K562 (cell line): ENCODE results near the gene MAP1S. TPM values are rescaled to one million over a fixed set of nuclear protein-coding genes. Genes with fewer than 3 reads are reported as not detected.
A peak's percentile ranks its signal among the peaks of the same experiment; 100 is the strongest.

Experiments
- CBFB ChIP-seq: sonication (generic); formaldehyde crosslinking; IDR thresholded peaks from 2 replicates; pipeline ENCODE4 v1.4.0; 2020; ENCODE audit warnings: mild to moderate bottlenecking, missing genetic modification reagents
- EGR1 ChIP-seq: fragments of 450-650 bp; conservative IDR thresholded peaks from 2 replicates; pipeline ENCODE4 v1.6.1; 2017; ENCODE audit warnings: mild to moderate bottlenecking
- ESRRB ChIP-seq: fragments of 250-450 bp; sonication (Bioruptor Pico); IDR thresholded peaks from 2 replicates; pipeline ENCODE4 v1.5.0; 2020; ENCODE audit warnings: mild to moderate bottlenecking, moderate library complexity, borderline replicate concordance
- HDAC8 ChIP-seq: fragments of 450-650 bp; IDR thresholded peaks from 2 replicates; pipeline ENCODE4 v1.6.1; 2016; ENCODE audit warnings: mild to moderate bottlenecking, missing genetic modification characterization, moderate library complexity, missing compliant biosample characterization
- KDM2B ChIP-seq: fragments of 250-450 bp; sonication (Bioruptor Pico); IDR thresholded peaks from 2 replicates; pipeline ENCODE4 v1.8.0; 2021; ENCODE audit warnings: mild to moderate bottlenecking, moderate library complexity
- MAZ ChIP-seq, 2 experiments: fragments of 450-650 bp in 1 of 2; sonication (generic) in 1 of 2; formaldehyde crosslinking; IDR thresholded peaks in 1 of 2; conservative IDR thresholded peaks in 1 of 2; 2 replicates each; pipeline versions ENCODE4 v1.4.0 to v1.5.0; 2020; ENCODE audit warnings: mild to moderate bottlenecking in 1 of 2, missing genetic modification reagents in 1 of 2
- NCOA4 ChIP-seq: fragments of 450-650 bp; IDR thresholded peaks from 2 replicates; pipeline ENCODE4 v1.6.1; 2018; ENCODE audit warnings: mild to moderate bottlenecking; ENCODE audit not compliant: partially characterized antibody
- RB1 ChIP-seq: fragments of 450-650 bp; IDR thresholded peaks from 2 replicates; pipeline ENCODE4 v1.6.1; 2017; ENCODE audit warnings: low read depth, mild to moderate bottlenecking
- SAP30 ChIP-seq: fragments of 200-600 bp; sonication (generic); IDR thresholded peaks from 2 replicates; pipeline ENCODE4 v1.6.1; 2012; ENCODE audit warnings: borderline replicate concordance, low read depth, mild to moderate bottlenecking, moderate library complexity, low read length, control low read depth, inconsistent platforms; ENCODE audit not compliant: insufficient read depth, poor library complexity, severe bottlenecking
- SMARCA4 ChIP-seq: fragments of 450-650 bp; IDR thresholded peaks from 2 replicates; pipeline ENCODE4 v1.6.1; 2016
- SP1 ChIP-seq: sonication (generic); formaldehyde crosslinking; IDR thresholded peaks from 2 replicates; pipeline ENCODE4 v1.8.1; 2022; ENCODE audit warnings: mild to moderate bottlenecking, missing genetic modification reagents
- TBL1XR1 ChIP-seq, 2 experiments: IDR thresholded peaks; 2 replicates each; pipeline ENCODE4 v1.6.1; 2012; ENCODE audit warnings: improper control_type of control experiment in 2 of 2, low read length in 2 of 2, mild to moderate bottlenecking in 1 of 2
- TEAD1 ChIP-seq, 2 experiments: fragments of 450-650 bp in 1 of 2; sonication (generic) in 1 of 2; formaldehyde crosslinking; IDR thresholded peaks; 2 replicates each; pipeline versions ENCODE4 v1.4.0 to v1.8.0; 2020 to 2022; ENCODE audit warnings: mild to moderate bottlenecking in 2 of 2, missing genetic modification reagents in 1 of 2
- VEZF1 ChIP-seq: fragments of 200-800 bp; sonication (Bioruptor generic); IDR thresholded peaks from 2 replicates; pipeline ENCODE4 v1.6.1; 2017; ENCODE audit warnings: missing genetic modification characterization, missing compliant biosample characterization
- ZBTB1 ChIP-seq: sonication (generic); formaldehyde crosslinking; IDR thresholded peaks from 2 replicates; pipeline ENCODE4 v1.8.1; 2023; ENCODE audit warnings: missing genetic modification reagents, low read depth, mild to moderate bottlenecking, borderline replicate concordance
- ZNF197 ChIP-seq: fragments of 200-800 bp; sonication (Bioruptor generic); IDR thresholded peaks from 2 replicates; pipeline ENCODE4 v1.6.1; 2016; ENCODE audit warnings: low read depth, missing genetic modification characterization, missing compliant biosample characterization
- ZNF395 ChIP-seq: fragments of 200-800 bp; sonication (Bioruptor generic); IDR thresholded peaks from 2 replicates; pipeline ENCODE4 v1.6.1; 2017; ENCODE audit warnings: missing genetic modification characterization, missing compliant biosample characterization
- ZNF561 ChIP-seq: fragments of 450-650 bp; formaldehyde crosslinking; conservative IDR thresholded peaks from 2 replicates; pipeline ENCODE4 v1.4.0; 2020; ENCODE audit warnings: mild to moderate bottlenecking, moderate library complexity
- polyA plus RNA-seq, 8 experiments: library from polyadenylated mRNA; depleted of rRNA in 4 of 8; stranded (reverse) in 5 of 8; unstranded in 3 of 8; fragments of >200 nt; fragmentation: Nextera tagmentation in 2 of 8; fragmentation: Illumina TruSeq in 1 of 8; extraction: Ambion mirVana in 2 of 8; extraction: Trizol in 1 of 8; gene quantifications; 2 replicates each; pipeline versions ENCODE4 v1.2.1 to v1.2.3, GENCODE V29; 2011 to 2014; ENCODE audit warnings: inconsistent platforms in 1 of 8, missing spikeins in 1 of 8
- total RNA-seq, 7 experiments: library from RNA; depleted of rRNA in 6 of 7; stranded (reverse); fragments of >200 nt in 6 of 7; fragmentation: Illumina TruSeq in 2 of 7; extraction: Trizol in 2 of 7; gene quantifications; 2 replicates each; pipeline versions ENCODE4 v1.2.1 to v1.2.3, GENCODE V29; 2011 to 2021; ENCODE audit warnings: low replicate concordance in 1 of 7
- TF ChIP-seq, protein P1 (sequence below): fragments of 250-450 bp; sonication (Bioruptor Pico); IDR thresholded peaks from 2 replicates; pipeline ENCODE4 v1.5.0; 2021; ENCODE audit warnings: mild to moderate bottlenecking, borderline replicate concordance
- TF ChIP-seq, protein P2 (sequence below): sonication (generic); formaldehyde crosslinking; IDR thresholded peaks from 2 replicates; pipeline ENCODE4 v1.4.0; 2020; ENCODE audit warnings: mild to moderate bottlenecking, missing genetic modification reagents

MAP1S gene
- total and polyA plus RNA-seq, 9 of the 15 experiments (the other 6 are each of a cell fraction or from before 2014, with no cell fraction given), result 2.0 to 81.0 (median 9.5) TPM

DNA sequence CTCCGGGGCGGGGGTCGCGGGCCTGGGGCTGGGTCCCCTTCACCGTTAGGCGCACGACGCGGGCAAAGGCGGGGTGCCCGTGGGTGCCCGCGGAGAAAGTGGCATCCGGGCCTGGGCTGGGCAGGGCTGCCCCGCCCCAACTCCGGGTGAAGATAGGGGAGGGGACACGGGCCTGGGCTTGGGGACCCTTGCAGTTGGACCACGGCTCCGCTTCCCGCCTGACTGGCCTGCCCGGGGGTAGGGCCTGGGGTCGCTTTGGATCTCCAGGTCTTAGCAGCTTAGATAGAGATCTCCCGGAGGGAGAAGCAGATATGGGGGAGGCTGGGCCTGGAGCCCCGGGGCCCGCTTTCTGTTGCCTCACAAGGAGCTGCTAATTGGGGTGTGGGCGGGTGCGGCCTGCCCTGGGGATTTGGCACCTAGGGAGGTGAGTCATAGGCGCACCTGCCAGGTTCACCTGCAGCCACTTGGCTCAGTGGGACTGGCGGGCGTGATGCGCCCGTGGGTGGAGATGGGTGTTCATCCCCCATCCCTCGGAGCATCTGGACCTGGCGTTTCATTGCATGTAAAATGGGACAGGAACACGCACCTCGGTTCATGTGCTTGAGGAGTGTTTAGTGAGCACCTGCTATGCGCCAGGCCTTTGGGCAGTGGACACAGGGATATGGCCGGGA lies 585 bp downstream of the MAP1S start (continued):
- TF ChIP-seq VEZF1 (CRISPR knock-in tag) (peak; percentile 53), NCOA4 (no peak), KDM2B (CRISPR knock-in tag) (no peak), TEAD1 (CRISPR knock-in tag; IDR thresholded peaks at IDR 0.05) (no peak), SMARCA4 (0 out of 2 replicates have a peak, but pooled peaks have one; percentile 16), ZNF561 (CRISPR knock-in tag) (no peak), HDAC8 (tag) (no peak), SAP30 (no peak), ZNF395 (CRISPR knock-in tag) (no peak), EGR1 (peak; percentile 38; the same call in 1 of the 2 replicates), ZBTB1 (CRISPR knock-in tag) (no peak), MAZ (CRISPR knock-in tag; conservative IDR thresholded peaks at IDR 0.05 in 1 of 2, IDR thresholded peaks at IDR 0.05 in 1 of 2) (0 out of 4 replicates have a peak, but pooled peaks of 1 of the 2 experiments have one; percentile 21), SP1 (CRISPR knock-in tag) (no peak), ESRRB (CRISPR knock-in tag) (no peak), CBFB (CRISPR knock-in tag) (no peak), TBL1XR1 (IDR thresholded peaks at IDR 0.05; ENCODE audit: low read length in 2 of 2) (no peak), ZNF197 (no peak), RB1 (peak; percentile 17; the same call in 1 of the 2 replicates)
- TF ChIP-seq, protein P1, sequence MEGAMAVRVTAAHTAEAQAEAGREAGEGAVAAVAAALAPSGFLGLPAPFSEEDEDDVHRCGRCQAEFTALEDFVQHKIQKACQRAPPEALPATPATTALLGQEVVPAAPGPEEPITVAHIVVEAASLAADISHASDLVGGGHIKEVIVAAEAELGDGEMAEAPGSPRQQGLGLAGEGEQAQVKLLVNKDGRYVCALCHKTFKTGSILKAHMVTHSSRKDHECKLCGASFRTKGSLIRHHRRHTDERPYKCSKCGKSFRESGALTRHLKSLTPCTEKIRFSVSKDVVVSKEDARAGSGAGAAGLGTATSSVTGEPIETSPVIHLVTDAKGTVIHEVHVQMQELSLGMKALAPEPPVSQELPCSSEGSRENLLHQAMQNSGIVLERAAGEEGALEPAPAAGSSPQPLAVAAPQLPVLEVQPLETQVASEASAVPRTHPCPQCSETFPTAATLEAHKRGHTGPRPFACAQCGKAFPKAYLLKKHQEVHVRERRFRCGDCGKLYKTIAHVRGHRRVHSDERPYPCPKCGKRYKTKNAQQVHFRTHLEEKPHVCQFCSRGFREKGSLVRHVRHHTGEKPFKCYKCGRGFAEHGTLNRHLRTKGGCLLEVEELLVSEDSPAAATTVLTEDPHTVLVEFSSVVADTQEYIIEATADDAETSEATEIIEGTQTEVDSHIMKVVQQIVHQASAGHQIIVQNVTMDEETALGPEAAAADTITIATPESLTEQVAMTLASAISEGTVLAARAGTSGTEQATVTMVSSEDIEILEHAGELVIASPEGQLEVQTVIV (CRISPR knock-in tag), result no peak
- TF ChIP-seq, protein P2, sequence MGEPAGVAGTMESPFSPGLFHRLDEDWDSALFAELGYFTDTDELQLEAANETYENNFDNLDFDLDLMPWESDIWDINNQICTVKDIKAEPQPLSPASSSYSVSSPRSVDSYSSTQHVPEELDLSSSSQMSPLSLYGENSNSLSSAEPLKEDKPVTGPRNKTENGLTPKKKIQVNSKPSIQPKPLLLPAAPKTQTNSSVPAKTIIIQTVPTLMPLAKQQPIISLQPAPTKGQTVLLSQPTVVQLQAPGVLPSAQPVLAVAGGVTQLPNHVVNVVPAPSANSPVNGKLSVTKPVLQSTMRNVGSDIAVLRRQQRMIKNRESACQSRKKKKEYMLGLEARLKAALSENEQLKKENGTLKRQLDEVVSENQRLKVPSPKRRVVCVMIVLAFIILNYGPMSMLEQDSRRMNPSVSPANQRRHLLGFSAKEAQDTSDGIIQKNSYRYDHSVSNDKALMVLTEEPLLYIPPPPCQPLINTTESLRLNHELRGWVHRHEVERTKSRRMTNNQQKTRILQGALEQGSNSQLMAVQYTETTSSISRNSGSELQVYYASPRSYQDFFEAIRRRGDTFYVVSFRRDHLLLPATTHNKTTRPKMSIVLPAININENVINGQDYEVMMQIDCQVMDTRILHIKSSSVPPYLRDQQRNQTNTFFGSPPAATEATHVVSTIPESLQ (CRISPR knock-in tag), result no peak
